Astrocyte (in vitro differentiated cells and primary cell): Measurements from ENCODE around the gene MSMO1. TPM values are rescaled to one million over a fixed set of nuclear protein-coding genes. Genes with fewer than 3 reads are reported as not detected.

Source experiments
- DNase-seq: peaks from one replicate; pipeline ENCODE4 v3.0.0-alpha.2; 2010; ENCODE audit warnings: low read depth
- FAIRE-seq: peaks from 2 replicates; lab custom pipeline; 2011; peaks lifted over from hg19 to GRCh38; lab: Jason Lieb, UNC
- H2AFZ ChIP-seq: 2 replicates; pipeline ENCODE4 v1.6.0; 2012; ENCODE audit warnings: low read depth, low read length, inconsistent platforms
- H3K27ac ChIP-seq: 2 replicates; pipeline ENCODE4 v1.5.1; 2011; ENCODE audit warnings: low read depth, low read length, inconsistent platforms
- H3K27me3 ChIP-seq: 2 replicates; pipeline ENCODE4 v1.6.0; 2011; ENCODE audit warnings: low read length, inconsistent platforms; ENCODE audit not compliant: insufficient read depth
- H3K36me3 ChIP-seq: 2 replicates; pipeline ENCODE4 v1.5.1; 2011; ENCODE audit warnings: low read length, inconsistent platforms; ENCODE audit not compliant: insufficient read depth
- H3K4me1 ChIP-seq: 2 replicates; pipeline ENCODE4 v1.5.1; 2011; ENCODE audit warnings: low read length, inconsistent platforms; ENCODE audit not compliant: insufficient read depth
- H3K4me2 ChIP-seq: 2 replicates; pipeline ENCODE4 v1.6.0; 2012; ENCODE audit warnings: low read length, inconsistent platforms
- H3K4me3 ChIP-seq: 2 replicates; pipeline ENCODE4 v1.5.1; 2011; ENCODE audit warnings: low read depth, mild to moderate bottlenecking, low read length, inconsistent platforms; ENCODE audit not compliant: insufficient read depth
- H3K79me2 ChIP-seq: 2 replicates; pipeline ENCODE4 v1.6.0; 2012; ENCODE audit warnings: mild to moderate bottlenecking, low read length, inconsistent platforms; ENCODE audit not compliant: insufficient read depth
- H3K9ac ChIP-seq: 2 replicates; pipeline ENCODE4 v1.6.0; 2012; ENCODE audit warnings: mild to moderate bottlenecking, low read length, inconsistent platforms
- H3K9me3 ChIP-seq: 2 replicates; pipeline ENCODE4 v1.5.1; 2012; ENCODE audit warnings: low read depth, mild to moderate bottlenecking, low read length, inconsistent platforms; ENCODE audit not compliant: insufficient read depth
- H4K20me1 ChIP-seq: 2 replicates; pipeline ENCODE4 v1.6.0; 2012; ENCODE audit warnings: low read length, inconsistent platforms; ENCODE audit not compliant: insufficient read depth
- H3K27ac Mint-ChIP-seq: one replicate; pipeline ENCODE4 v1.8.0; 2021; ENCODE audit warnings: mild to moderate bottlenecking, mixed read lengths; ENCODE audit not compliant: unreplicated experiment
- H3K27me3 Mint-ChIP-seq: one replicate; pipeline ENCODE4 v1.8.0; 2021; ENCODE audit warnings: low read depth, mixed read lengths; ENCODE audit not compliant: unreplicated experiment
- H3K36me3 Mint-ChIP-seq: one replicate; pipeline ENCODE4 v1.8.0; 2021; ENCODE audit warnings: low read depth, mixed read lengths; ENCODE audit not compliant: unreplicated experiment
- H3K4me1 Mint-ChIP-seq: one replicate; pipeline ENCODE4 v1.8.0; 2021; ENCODE audit warnings: low read depth, mixed read lengths; ENCODE audit not compliant: unreplicated experiment
- H3K4me3 Mint-ChIP-seq: one replicate; pipeline ENCODE4 v1.8.0; 2021; ENCODE audit warnings: mild to moderate bottlenecking, moderate library complexity, mixed read lengths; ENCODE audit not compliant: unreplicated experiment
- H3K9me3 Mint-ChIP-seq: one replicate; pipeline ENCODE4 v1.8.0; 2021; ENCODE audit warnings: mild to moderate bottlenecking, mixed read lengths; ENCODE audit not compliant: unreplicated experiment
- EZH2 ChIP-seq: IDR thresholded peaks from 2 replicates; pipeline ENCODE4 v1.6.1; 2012; ENCODE audit warnings: mild to moderate bottlenecking, low read length, inconsistent platforms; ENCODE audit not compliant: insufficient read depth
- total RNA-seq: library from RNA; stranded (reverse); gene quantifications from 2 replicates; pipeline ENCODE4 v1.2.1, GENCODE V29; 2021
- TF ChIP-seq, protein P1 (sequence below): IDR thresholded peaks from 2 replicates; pipeline ENCODE4 v1.5.1; 2011; ENCODE audit warnings: low read depth, mild to moderate bottlenecking, inconsistent platforms, low read length, moderate library complexity; ENCODE audit not compliant: insufficient read depth

Gene MSMO1
- total RNA-seq, 1 donor from 2014 or later: 179 TPM

DNA sequence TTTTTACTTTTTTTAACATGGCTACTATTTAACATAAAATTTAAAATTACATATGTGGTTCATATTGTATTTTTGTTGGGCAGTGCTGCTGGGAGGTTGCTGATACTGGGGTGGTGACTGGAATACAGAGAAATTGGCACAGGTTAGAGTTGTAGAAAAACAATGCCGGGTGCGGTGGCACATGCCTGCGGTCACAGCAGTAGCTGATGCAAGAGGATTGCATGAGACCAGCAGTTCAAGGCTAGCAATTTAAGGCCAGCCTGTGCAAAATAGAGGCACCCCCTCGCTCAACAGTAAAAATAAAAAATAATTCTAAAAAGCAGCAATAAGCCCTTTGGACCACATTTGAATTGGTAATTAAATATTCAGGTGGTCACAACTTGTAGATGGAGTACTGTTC, 39.6 kb downstream of the MSMO1 start:
- Histone ChIP-seq H3K4me1 (no peaks in the 10 kb centered on the region), H3K27ac (no peak overlapping the region), H3K9ac (no peak overlapping the region), H2AFZ (no peak overlapping the region), H3K79me2 (no peaks in the 10 kb centered on the region), H3K36me3 (no peaks in the 10 kb centered on the region), H3K9me3 (no peaks in the 10 kb centered on the region), H3K4me3 (no peak overlapping the region), H3K4me2 (no peak overlapping the region), H3K27me3 (no peaks in the 10 kb centered on the region), H4K20me1 (no peaks in the 10 kb centered on the region)
- Mint-ChIP-seq H3K27me3 (no peaks in the 10 kb centered on the region), H3K27ac (no peak overlapping the region), H3K9me3 (no peaks in the 10 kb centered on the region), H3K36me3 (no peaks in the 10 kb centered on the region), H3K4me3 (no peak overlapping the region), H3K4me1 (peaks cover 7% of the 10 kb centered on the region)
- DNase-seq (no peak), FAIRE-seq (no peak)
- TF ChIP-seq EZH2: no peak
- TF ChIP-seq, protein P1, sequence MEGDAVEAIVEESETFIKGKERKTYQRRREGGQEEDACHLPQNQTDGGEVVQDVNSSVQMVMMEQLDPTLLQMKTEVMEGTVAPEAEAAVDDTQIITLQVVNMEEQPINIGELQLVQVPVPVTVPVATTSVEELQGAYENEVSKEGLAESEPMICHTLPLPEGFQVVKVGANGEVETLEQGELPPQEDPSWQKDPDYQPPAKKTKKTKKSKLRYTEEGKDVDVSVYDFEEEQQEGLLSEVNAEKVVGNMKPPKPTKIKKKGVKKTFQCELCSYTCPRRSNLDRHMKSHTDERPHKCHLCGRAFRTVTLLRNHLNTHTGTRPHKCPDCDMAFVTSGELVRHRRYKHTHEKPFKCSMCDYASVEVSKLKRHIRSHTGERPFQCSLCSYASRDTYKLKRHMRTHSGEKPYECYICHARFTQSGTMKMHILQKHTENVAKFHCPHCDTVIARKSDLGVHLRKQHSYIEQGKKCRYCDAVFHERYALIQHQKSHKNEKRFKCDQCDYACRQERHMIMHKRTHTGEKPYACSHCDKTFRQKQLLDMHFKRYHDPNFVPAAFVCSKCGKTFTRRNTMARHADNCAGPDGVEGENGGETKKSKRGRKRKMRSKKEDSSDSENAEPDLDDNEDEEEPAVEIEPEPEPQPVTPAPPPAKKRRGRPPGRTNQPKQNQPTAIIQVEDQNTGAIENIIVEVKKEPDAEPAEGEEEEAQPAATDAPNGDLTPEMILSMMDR: no peak

DNA sequence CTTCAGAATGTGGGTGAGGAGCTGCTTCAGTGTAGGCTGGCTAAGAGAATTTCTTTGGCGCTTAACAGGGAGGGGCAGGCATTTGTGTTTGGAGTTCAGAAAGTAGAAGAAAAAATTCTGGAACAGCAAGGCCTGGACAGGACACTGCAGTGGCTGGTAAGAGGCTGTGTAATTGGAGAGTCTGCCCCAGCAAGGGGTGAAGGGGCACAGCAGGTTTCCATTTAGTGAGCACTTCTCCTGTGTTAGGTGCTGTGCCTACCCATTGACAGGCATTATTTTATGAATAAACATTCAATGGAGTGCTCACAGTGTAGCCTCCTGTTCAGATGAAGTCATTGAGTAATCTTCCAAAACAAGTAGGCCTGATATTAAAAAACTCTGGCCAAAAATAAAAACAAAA, 40.6 kb downstream of the MSMO1 start:
- Mint-ChIP-seq H3K9me3 (no peaks in the 10 kb centered on the region), H3K4me3 (no peak overlapping the region), H3K27ac (no peak overlapping the region), H3K36me3 (no peaks in the 10 kb centered on the region), H3K27me3 (no peaks in the 10 kb centered on the region), H3K4me1 (peaks cover 4% of the 10 kb centered on the region)
- H3K27ac ChIP-seq: no peak overlapping the region
- no peaks in the 10 kb centered on the region for H3K79me2 ChIP-seq
- FAIRE-seq (no peak), DNase-seq (no peak)
- no peaks in the 10 kb centered on the region for H3K4me1 ChIP-seq
- TF ChIP-seq, protein P1: no peak
- TF ChIP-seq EZH2: no peak
- no peaks in the 10 kb centered on the region for H3K9me3 ChIP-seq
- H3K9ac ChIP-seq: no peak overlapping the region
- no peak overlapping the region for H2AFZ ChIP-seq
- no peaks in the 10 kb centered on the region for H3K36me3 ChIP-seq
- no peaks in the 10 kb centered on the region for H3K27me3 ChIP-seq
- no peaks in the 10 kb centered on the region for H4K20me1 ChIP-seq
- H3K4me3 ChIP-seq: no peak overlapping the region
- H3K4me2 ChIP-seq: no peak overlapping the region

DNA sequence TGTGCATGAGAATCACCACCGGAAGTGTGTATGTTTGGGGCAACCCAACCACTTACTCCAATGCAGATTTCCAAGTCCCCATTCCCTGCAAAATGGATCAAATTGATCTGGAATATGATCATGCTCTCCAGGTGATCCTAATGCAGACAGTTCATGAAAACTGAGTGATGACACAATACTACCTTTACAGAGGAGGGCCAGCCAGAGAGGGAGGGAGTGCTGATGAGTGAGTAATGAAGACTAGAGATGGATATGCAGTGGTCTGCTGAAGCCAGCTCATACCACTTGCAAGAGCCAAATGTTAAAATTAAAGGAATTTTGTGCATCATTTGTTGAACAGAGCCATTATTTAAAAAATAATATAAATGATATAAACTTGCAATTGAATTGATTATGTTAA, 41.1 kb downstream of the MSMO1 start:
- DNase-seq: no peak
- Histone ChIP-seq H3K27me3 (no peaks in the 10 kb centered on the region), H3K4me3 (no peak overlapping the region), H3K9me3 (no peaks in the 10 kb centered on the region), H3K27ac (no peak overlapping the region), H3K4me2 (no peak overlapping the region), H3K9ac (no peak overlapping the region), H2AFZ (no peak overlapping the region), H4K20me1 (no peaks in the 10 kb centered on the region), H3K4me1 (no peaks in the 10 kb centered on the region), H3K36me3 (no peaks in the 10 kb centered on the region), H3K79me2 (no peaks in the 10 kb centered on the region)
- H3K27me3 Mint-ChIP-seq: no peaks in the 10 kb centered on the region
- H3K4me1 Mint-ChIP-seq: peaks cover 2% of the 10 kb centered on the region
- no peaks in the 10 kb centered on the region for H3K9me3 Mint-ChIP-seq
- H3K4me3 Mint-ChIP-seq: no peak overlapping the region
- H3K27ac Mint-ChIP-seq: no peak overlapping the region
- FAIRE-seq: no peak
- TF ChIP-seq, protein P1: no peak
- no peak for TF ChIP-seq EZH2
- H3K36me3 Mint-ChIP-seq: no peaks in the 10 kb centered on the region
